ENCODE results near the gene PLEKHH1.

PLEKHH1 gene

GRCh38 chr14:67555518-67556090, 22.5 kb downstream of the PLEKHH1 start:
- DNase-seq (ENCODE audit: insufficient read length) (no peak), FAIRE-seq (no peak)
- TF ChIP-seq POLR2A (IDR thresholded peaks at IDR 0.05; ENCODE audit: low read depth, low read length) (no peak), TAF1 (IDR thresholded peaks at IDR 0.05; ENCODE audit: borderline replicate concordance, low read depth, low read length) (no peak), POLR2AphosphoS5 (IDR thresholded peaks at IDR 0.05; ENCODE audit: low read depth, low read length) (no peak)

GRCh38 chr14:67556671-67557070, 23.6 kb downstream of the PLEKHH1 start:
- TF ChIP-seq POLR2AphosphoS5 (IDR thresholded peaks at IDR 0.05; ENCODE audit: low read depth, low read length) = no peak
- no peak for TF ChIP-seq POLR2A (IDR thresholded peaks at IDR 0.05; ENCODE audit: low read depth, low read length)
- no peak for TF ChIP-seq TAF1 (IDR thresholded peaks at IDR 0.05; ENCODE audit: borderline replicate concordance, low read depth, low read length)
- no peak for FAIRE-seq
- no peak for DNase-seq (ENCODE audit: insufficient read length)

GRCh38 chr14:67557118-67557517, 24.0 kb downstream of the PLEKHH1 start:
- DNase-seq (ENCODE audit: insufficient read length) (no peak), FAIRE-seq (peak; percentile 14)
- no peak for TF ChIP-seq POLR2A (IDR thresholded peaks at IDR 0.05; ENCODE audit: low read depth, low read length)

- no peak for TF ChIP-seq POLR2A (IDR thresholded peaks at IDR 0.05; ENCODE audit: low read depth, low read length)
- no peak for FAIRE-seq
- no peak for DNase-seq (ENCODE audit: insufficient read length)
These were observed 24.6 kb downstream of the PLEKHH1 start for GRCh38 chr14:67557656-67558055.

- no peak for FAIRE-seq
- TF ChIP-seq POLR2A (IDR thresholded peaks at IDR 0.05; ENCODE audit: low read depth, low read length) = no peak
- TF ChIP-seq POLR2AphosphoS5 (IDR thresholded peaks at IDR 0.05; ENCODE audit: low read depth, low read length) = no peak
- TF ChIP-seq TAF1 (IDR thresholded peaks at IDR 0.05; ENCODE audit: borderline replicate concordance, low read depth, low read length) = no peak
- DNase-seq (ENCODE audit: insufficient read length) = no peak
These were observed 26.5 kb downstream of the PLEKHH1 start for GRCh38 chr14:67559639-67560038.

GRCh38 chr14:67562025-67562775, 29.1 kb downstream of the PLEKHH1 start:
- FAIRE-seq (no peak), DNase-seq (ENCODE audit: insufficient read length) (no peak)
- TF ChIP-seq TAF1 (IDR thresholded peaks at IDR 0.05; ENCODE audit: borderline replicate concordance, low read depth, low read length) = no peak
- no peak for TF ChIP-seq POLR2AphosphoS5 (IDR thresholded peaks at IDR 0.05; ENCODE audit: low read depth, low read length)
- TF ChIP-seq POLR2A (IDR thresholded peaks at IDR 0.05; ENCODE audit: low read depth, low read length) = no peak

GRCh38 chr14:67562776-67563150, 29.7 kb downstream of the PLEKHH1 start:
- FAIRE-seq = no peak
- TF ChIP-seq TAF1 (IDR thresholded peaks at IDR 0.05; ENCODE audit: borderline replicate concordance, low read depth, low read length) (no peak), POLR2A (IDR thresholded peaks at IDR 0.05; ENCODE audit: low read depth, low read length) (no peak), POLR2AphosphoS5 (IDR thresholded peaks at IDR 0.05; ENCODE audit: low read depth, low read length) (no peak)
- DNase-seq (ENCODE audit: insufficient read length) = no peak

- DNase-seq (ENCODE audit: insufficient read length) (no peak), FAIRE-seq (no peak)
- TF ChIP-seq POLR2A (IDR thresholded peaks at IDR 0.05; ENCODE audit: low read depth, low read length) (no peak), POLR2AphosphoS5 (IDR thresholded peaks at IDR 0.05; ENCODE audit: low read depth, low read length) (no peak), TAF1 (IDR thresholded peaks at IDR 0.05; ENCODE audit: borderline replicate concordance, low read depth, low read length) (no peak)
These were observed 31.1 kb downstream of the PLEKHH1 start for GRCh38 chr14:67564236-67564635.

GRCh38 chr14:67566908-67567307, 33.8 kb downstream of the PLEKHH1 start:
- TF ChIP-seq POLR2AphosphoS5 (IDR thresholded peaks at IDR 0.05; ENCODE audit: low read depth, low read length) = no peak
- TF ChIP-seq POLR2A (IDR thresholded peaks at IDR 0.05; ENCODE audit: low read depth, low read length) = no peak
- no peak for TF ChIP-seq TAF1 (IDR thresholded peaks at IDR 0.05; ENCODE audit: borderline replicate concordance, low read depth, low read length)
- FAIRE-seq = no peak
- no peak for DNase-seq (ENCODE audit: insufficient read length)

GRCh38 chr14:67567654-67568053, 34.6 kb downstream of the PLEKHH1 start:
- no peak for DNase-seq (ENCODE audit: insufficient read length)
- TF ChIP-seq POLR2A (IDR thresholded peaks at IDR 0.05; ENCODE audit: low read depth, low read length) = no peak
- no peak for TF ChIP-seq POLR2AphosphoS5 (IDR thresholded peaks at IDR 0.05; ENCODE audit: low read depth, low read length)
- no peak for TF ChIP-seq TAF1 (IDR thresholded peaks at IDR 0.05; ENCODE audit: borderline replicate concordance, low read depth, low read length)
- FAIRE-seq = no peak

GRCh38 chr14:67569011-67569650, 36.0 kb downstream of the PLEKHH1 start:
- no peak for DNase-seq (ENCODE audit: insufficient read length)
- no peak for FAIRE-seq
- TF ChIP-seq POLR2A (IDR thresholded peaks at IDR 0.05; ENCODE audit: low read depth, low read length) (no peak), TAF1 (IDR thresholded peaks at IDR 0.05; ENCODE audit: borderline replicate concordance, low read depth, low read length) (no peak), POLR2AphosphoS5 (IDR thresholded peaks at IDR 0.05; ENCODE audit: low read depth, low read length) (no peak)

- TF ChIP-seq POLR2A (IDR thresholded peaks at IDR 0.05; ENCODE audit: low read depth, low read length) (no peak), TAF1 (IDR thresholded peaks at IDR 0.05; ENCODE audit: borderline replicate concordance, low read depth, low read length) (no peak), POLR2AphosphoS5 (IDR thresholded peaks at IDR 0.05; ENCODE audit: low read depth, low read length) (no peak)
These were observed 36.7 kb downstream of the PLEKHH1 start for GRCh38 chr14:67569651-67570290.

More at GRCh38 chr14:67569651-67570290, 36.7 kb downstream of the PLEKHH1 start:
- no peak for FAIRE-seq
- no peak for DNase-seq (ENCODE audit: insufficient read length)
